ENCODE measurements around the gene FLOT1. TPM values are rescaled to one million over a fixed set of nuclear protein-coding genes. Genes with fewer than 3 reads are reported as not detected.
A peak's percentile ranks its signal among the peaks of the same experiment; 100 is the strongest.

The FLOT1 gene
- total and polyA plus RNA-seq, 2 of the 13 experiments (the other 11 are each of a cell fraction or from before 2014, with no cell fraction given) = 82.3 to 130 TPM

- TF ChIP-seq SP140L (CRISPR knock-in tag; IDR thresholded peaks at IDR 0.05; ENCODE audit: borderline replicate concordance) (no peak), ZNF614 (CRISPR knock-in tag; IDR thresholded peaks at IDR 0.05; ENCODE audit: borderline replicate concordance) (no peak), PHF5A (CRISPR knock-in tag; IDR thresholded peaks at IDR 0.05; ENCODE audit: low read depth, unreplicated experiment) (no peak), ZNF44 (CRISPR knock-in tag; IDR thresholded peaks at IDR 0.05) (no peak), MAFF (IDR thresholded peaks at IDR 0.05; ENCODE audit: low read depth, low read length) (no peak), NFKBIZ (CRISPR knock-in tag; IDR thresholded peaks at IDR 0.05) (no peak), RXRA (CRISPR knock-in tag; IDR thresholded peaks at IDR 0.05) (peak; percentile 28; the same call in 1 of the 2 replicates), ZFP1 (CRISPR knock-in tag; IDR thresholded peaks at IDR 0.05) (no peak), SMAD3 (CRISPR knock-in tag; IDR thresholded peaks at IDR 0.05) (no peak), ZNF383 (CRISPR knock-in tag; IDR thresholded peaks at IDR 0.05; ENCODE audit: borderline replicate concordance) (no peak), ZNF720 (CRISPR knock-in tag; IDR thresholded peaks at IDR 0.05) (no peak), ZBTB2 (CRISPR knock-in tag; IDR thresholded peaks at IDR 0.05; ENCODE audit: low read depth) (no peak), ZNF317 (CRISPR knock-in tag; IDR thresholded peaks at IDR 0.05) (no peak), ZNF343 (CRISPR knock-in tag; IDR thresholded peaks at IDR 0.05) (no peak), SMC3 (IDR thresholded peaks at IDR 0.05; ENCODE audit: low read length) (no peak), MNT (IDR thresholded peaks at IDR 0.05) (no peak), RELA (CRISPR knock-in tag; IDR thresholded peaks at IDR 0.05) (no peak), TCF12 (IDR thresholded peaks at IDR 0.05) (no peak), TCF12 (CRISPR knock-in tag; IDR thresholded peaks at IDR 0.05) (no peak), RARG (CRISPR knock-in tag; IDR thresholded peaks at IDR 0.05; ENCODE audit: low read depth) (no peak), POLR2AphosphoS5 (IDR thresholded peaks at IDR 0.05; ENCODE audit: low read depth, low read length) (no peak; the same call in 1 of the 2 replicates), CREM (IDR thresholded peaks at IDR 0.05) (no peak), CREM (CRISPR knock-in tag; IDR thresholded peaks at IDR 0.05) (no peak), ZNF777 (CRISPR knock-in tag; IDR thresholded peaks at IDR 0.05) (no peak)
- TF ChIP-seq, protein P1, sequence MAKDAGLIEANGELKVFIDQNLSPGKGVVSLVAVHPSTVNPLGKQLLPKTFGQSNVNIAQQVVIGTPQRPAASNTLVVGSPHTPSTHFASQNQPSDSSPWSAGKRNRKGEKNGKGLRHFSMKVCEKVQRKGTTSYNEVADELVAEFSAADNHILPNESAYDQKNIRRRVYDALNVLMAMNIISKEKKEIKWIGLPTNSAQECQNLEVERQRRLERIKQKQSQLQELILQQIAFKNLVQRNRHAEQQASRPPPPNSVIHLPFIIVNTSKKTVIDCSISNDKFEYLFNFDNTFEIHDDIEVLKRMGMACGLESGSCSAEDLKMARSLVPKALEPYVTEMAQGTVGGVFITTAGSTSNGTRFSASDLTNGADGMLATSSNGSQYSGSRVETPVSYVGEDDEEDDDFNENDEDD (CRISPR knock-in tag; IDR thresholded peaks at IDR 0.05; ENCODE audit: borderline replicate concordance) = 0 out of 2 replicates have a peak, but pooled peaks have one; percentile 32
- TF ChIP-seq, protein P2, sequence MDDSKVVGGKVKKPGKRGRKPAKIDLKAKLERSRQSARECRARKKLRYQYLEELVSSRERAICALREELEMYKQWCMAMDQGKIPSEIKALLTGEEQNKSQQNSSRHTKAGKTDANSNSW (CRISPR knock-in tag; IDR thresholded peaks at IDR 0.05; ENCODE audit: borderline replicate concordance) = no peak
- TF ChIP-seq, protein P3, sequence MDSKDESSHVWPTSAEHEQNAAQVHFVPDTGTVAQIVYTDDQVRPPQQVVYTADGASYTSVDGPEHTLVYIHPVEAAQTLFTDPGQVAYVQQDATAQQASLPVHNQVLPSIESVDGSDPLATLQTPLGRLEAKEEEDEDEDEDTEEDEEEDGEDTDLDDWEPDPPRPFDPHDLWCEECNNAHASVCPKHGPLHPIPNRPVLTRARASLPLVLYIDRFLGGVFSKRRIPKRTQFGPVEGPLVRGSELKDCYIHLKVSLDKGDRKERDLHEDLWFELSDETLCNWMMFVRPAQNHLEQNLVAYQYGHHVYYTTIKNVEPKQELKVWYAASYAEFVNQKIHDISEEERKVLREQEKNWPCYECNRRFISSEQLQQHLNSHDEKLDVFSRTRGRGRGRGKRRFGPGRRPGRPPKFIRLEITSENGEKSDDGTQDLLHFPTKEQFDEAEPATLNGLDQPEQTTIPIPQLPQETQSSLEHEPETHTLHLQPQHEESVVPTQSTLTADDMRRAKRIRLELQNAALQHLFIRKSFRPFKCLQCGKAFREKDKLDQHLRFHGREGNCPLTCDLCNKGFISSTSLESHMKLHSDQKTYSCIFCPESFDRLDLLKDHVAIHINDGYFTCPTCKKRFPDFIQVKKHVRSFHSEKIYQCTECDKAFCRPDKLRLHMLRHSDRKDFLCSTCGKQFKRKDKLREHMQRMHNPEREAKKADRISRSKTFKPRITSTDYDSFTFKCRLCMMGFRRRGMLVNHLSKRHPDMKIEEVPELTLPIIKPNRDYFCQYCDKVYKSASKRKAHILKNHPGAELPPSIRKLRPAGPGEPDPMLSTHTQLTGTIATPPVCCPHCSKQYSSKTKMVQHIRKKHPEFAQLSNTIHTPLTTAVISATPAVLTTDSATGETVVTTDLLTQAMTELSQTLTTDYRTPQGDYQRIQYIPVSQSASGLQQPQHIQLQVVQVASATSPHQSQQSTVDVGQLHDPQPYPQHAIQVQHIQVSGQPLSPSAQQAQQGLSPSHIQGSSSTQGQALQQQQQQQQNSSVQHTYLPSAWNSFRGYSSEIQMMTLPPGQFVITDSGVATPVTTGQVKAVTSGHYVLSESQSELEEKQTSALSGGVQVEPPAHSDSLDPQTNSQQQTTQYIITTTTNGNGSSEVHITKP (CRISPR knock-in tag; IDR thresholded peaks at IDR 0.05; ENCODE audit: low read depth) = no peak
These were observed 26.2 kb upstream of the FLOT1 start (continued) for GRCh38 chr6:30768634-30769087.
